Smooth muscle cell of the brain vasculature (primary cell): Measurements from ENCODE around the gene NRBP1.

Source experiments
- DNase-seq: peaks from one replicate; pipeline ENCODE4 v3.0.0-alpha.2; 2012; ENCODE audit warnings: low read depth, low spot score

Gene NRBP1

GRCh38 chr2:27428213-27428977 is at the start of gene NRBP1:
Gene NRBP1 (plus strand): TSS chr2:27428631. CDS start chr2:27433274, 4,643 bp downstream.
- DNase-seq: peak; percentile 67

GRCh38 chr2:27378809-27379290 is 49.6 kb upstream of the NRBP1 start:
- DNase-seq: no peak

- no peak for DNase-seq
Measured at GRCh38 chr2:27379383-27379835, 49.0 kb upstream of the NRBP1 start.

GRCh38 chr2:27379836-27380625 is 48.4 kb upstream of the NRBP1 start:
- no peak for DNase-seq

GRCh38 chr2:27380626-27381545 is 47.5 kb upstream of the NRBP1 start, which contains the start of gene ZNF513:
Gene ZNF513 (minus strand): TSS chr2:27380734. CDS start chr2:27380526, 208 bp downstream.
- peak; percentile 83 for DNase-seq

- no peak for DNase-seq
Measured at GRCh38 chr2:27381577-27382181, 46.8 kb upstream of the NRBP1 start.

- no peak for DNase-seq
Measured at GRCh38 chr2:27390822-27391679, 37.4 kb upstream of the NRBP1 start.

- DNase-seq: no peak
Measured at GRCh38 chr2:27393225-27393624, 35.2 kb upstream of the NRBP1 start.

- DNase-seq: no peak
Measured at GRCh38 chr2:27398962-27399361, 29.5 kb upstream of the NRBP1 start.

- DNase-seq: no peak
Measured at GRCh38 chr2:27400348-27401135, 27.9 kb upstream of the NRBP1 start.

- DNase-seq: no peak
Measured at GRCh38 chr2:27407798-27408491, 20.5 kb upstream of the NRBP1 start.

GRCh38 chr2:27408601-27409320 is 19.7 kb upstream of the NRBP1 start:
- no peak for DNase-seq

GRCh38 chr2:27409321-27410073 is 18.9 kb upstream of the NRBP1 start, which contains the start of gene PPM1G:
Gene PPM1G (minus strand): TSS chr2:27409591. CDS start chr2:27409422, 169 bp downstream.
- peak; percentile 70 for DNase-seq

- DNase-seq: no peak
Measured at GRCh38 chr2:27412419-27413152, 15.8 kb upstream of the NRBP1 start.

GRCh38 chr2:27416151-27416550 is 12.3 kb upstream of the NRBP1 start:
- no peak for DNase-seq

- DNase-seq: no peak
Measured at GRCh38 chr2:27420996-27421395, 7.4 kb upstream of the NRBP1 start.
